SH-SY5Y (cell line): Measurements from ENCODE around the gene FKTN.

Source experiments
- GATA2 ChIP-seq: IDR thresholded peaks from 2 replicates; pipeline ENCODE4 v1.6.1; 2011; ENCODE audit warnings: mild to moderate bottlenecking, low read depth, low read length
- GATA3 ChIP-seq: IDR thresholded peaks from 2 replicates; pipeline ENCODE4 v1.6.1; 2011; ENCODE audit warnings: low read depth, mild to moderate bottlenecking, low read length, moderate library complexity

GRCh38 chr9:105539452-105539851 lies 18.5 kb upstream of the FKTN start:
- TF ChIP-seq GATA3 (no peak), GATA2 (no peak)
